Measurements from ENCODE around the gene B3GNT7. TPM values are rescaled to one million over a fixed set of nuclear protein-coding genes. Genes with fewer than 3 reads are reported as not detected.

The B3GNT7 gene
- total and polyA plus RNA-seq, 4 donors, result 0.74 to 1.7 (median 1.0) TPM

GRCh38 chr2:231421051-231421580 lies 25.6 kb downstream of the B3GNT7 start:
- TF ChIP-seq HNF4G (IDR thresholded peaks at IDR 0.05) (no peak), FOXA2 (IDR thresholded peaks at IDR 0.05) (no peak), CTCF (IDR thresholded peaks at IDR 0.05; ENCODE audit: low read depth, low read length, missing input control) (no peak), MAX (IDR thresholded peaks at IDR 0.05) (no peak), JUND (IDR thresholded peaks at IDR 0.05) (no peak), RXRA (IDR thresholded peaks at IDR 0.05) (no peak), TAF1 (conservative IDR thresholded peaks at IDR 0.05) (no peak), SP1 (IDR thresholded peaks at IDR 0.05) (no peak), FOXA1 (IDR thresholded peaks at IDR 0.05) (no peak), RAD21 (IDR thresholded peaks at IDR 0.05) (no peak)
- 91% methylated on average over 9 of the region's 9 CpGs for WGBS
- no peak for DNase-seq (ENCODE audit: low spot score)
- Histone ChIP-seq H3K9me3 (ENCODE audit: control insufficient read depth in 4 of 4, low read length in 3 of 4) (no peaks in the 10 kb centered on the region), H3K4me1 (ENCODE audit: control insufficient read depth in 4 of 4, insufficient read depth in 4 of 4, low read length in 3 of 4) (no peaks in the 10 kb centered on the region), H3K36me3 (ENCODE audit: control insufficient read depth in 4 of 4, insufficient read depth in 3 of 4, low read depth in 1 of 4, low read length in 3 of 4) (no peaks in the 10 kb centered on the region), H3K27ac (ENCODE audit: low read depth in 1 of 2, low read length in 2 of 2) (no peak overlapping the region), H3K9ac (ENCODE audit: low read depth in 1 of 2, low read length in 2 of 2) (no peak overlapping the region), H3K27me3 (ENCODE audit: control insufficient read depth in 4 of 4, insufficient read depth in 4 of 4, low read length in 3 of 4) (no peaks in the 10 kb centered on the region), H3K4me3 (ENCODE audit: low read depth in 1 of 3, low read length in 3 of 3) (no peak overlapping the region)

- no peak for DNase-seq (ENCODE audit: low spot score)
- no peaks in the 10 kb centered on the region for H3K4me1 ChIP-seq (ENCODE audit: control insufficient read depth in 4 of 4, insufficient read depth in 4 of 4, low read length in 3 of 4)
- no peak overlapping the region for H3K9ac ChIP-seq (ENCODE audit: low read depth in 1 of 2, low read length in 2 of 2)
- no peaks in the 10 kb centered on the region for H3K36me3 ChIP-seq (ENCODE audit: control insufficient read depth in 4 of 4, insufficient read depth in 3 of 4, low read depth in 1 of 4, low read length in 3 of 4)
- H3K27me3 ChIP-seq (ENCODE audit: control insufficient read depth in 4 of 4, insufficient read depth in 4 of 4, low read length in 3 of 4), result no peaks in the 10 kb centered on the region
- 92% methylated on average over 2 of the region's 2 CpGs for WGBS
- H3K9me3 ChIP-seq (ENCODE audit: control insufficient read depth in 4 of 4, low read length in 3 of 4), result no peaks in the 10 kb centered on the region
- TF ChIP-seq FOXA1 (IDR thresholded peaks at IDR 0.05), result no peak
- no peak for TF ChIP-seq GABPA (IDR thresholded peaks at IDR 0.05 in 1 of 2, conservative IDR thresholded peaks at IDR 0.05 in 1 of 2)
- TF ChIP-seq REST (IDR thresholded peaks at IDR 0.05), result no peak
- no peak for TF ChIP-seq EGR1 (IDR thresholded peaks at IDR 0.05; ENCODE audit: low read depth in 2 of 2)
- no peak for TF ChIP-seq SP1 (IDR thresholded peaks at IDR 0.05)
- no peak for TF ChIP-seq JUND (IDR thresholded peaks at IDR 0.05)
- no peak for TF ChIP-seq RAD21 (IDR thresholded peaks at IDR 0.05)
- TF ChIP-seq NR2F2 (IDR thresholded peaks at IDR 0.05), result no peak
- TF ChIP-seq RXRA (IDR thresholded peaks at IDR 0.05), result no peak
- no peak for TF ChIP-seq CTCF (IDR thresholded peaks at IDR 0.05; ENCODE audit: low read depth, low read length, missing input control)
- no peak for TF ChIP-seq YY1 (IDR thresholded peaks at IDR 0.05)
- TF ChIP-seq FOXA2 (IDR thresholded peaks at IDR 0.05), result no peak
- no peak for TF ChIP-seq ZBTB33 (IDR thresholded peaks at IDR 0.05)
- no peak for TF ChIP-seq TAF1 (conservative IDR thresholded peaks at IDR 0.05)
- no peak for TF ChIP-seq HNF4G (IDR thresholded peaks at IDR 0.05)
- TF ChIP-seq HNF4A (conservative IDR thresholded peaks at IDR 0.05), result no peak
- TF ChIP-seq MAX (IDR thresholded peaks at IDR 0.05), result no peak
- no peak overlapping the region for H3K4me3 ChIP-seq (ENCODE audit: low read depth in 1 of 3, low read length in 3 of 3)
- H3K27ac ChIP-seq (ENCODE audit: low read depth in 1 of 2, low read length in 2 of 2), result no peak overlapping the region
Observed at GRCh38 chr2:231422056-231422455, 26.5 kb downstream of the B3GNT7 start.

All from liver (tissue), 9 donors.